Islet of Langerhans (tissue), 1 donor: ENCODE results near the gene HIP1R.

Experiments
- FAIRE-seq: peaks from one replicate; lab custom pipeline; 2011; peaks lifted over from hg19 to GRCh38; lab: Jason Lieb, UNC

The HIP1R gene

DNA sequence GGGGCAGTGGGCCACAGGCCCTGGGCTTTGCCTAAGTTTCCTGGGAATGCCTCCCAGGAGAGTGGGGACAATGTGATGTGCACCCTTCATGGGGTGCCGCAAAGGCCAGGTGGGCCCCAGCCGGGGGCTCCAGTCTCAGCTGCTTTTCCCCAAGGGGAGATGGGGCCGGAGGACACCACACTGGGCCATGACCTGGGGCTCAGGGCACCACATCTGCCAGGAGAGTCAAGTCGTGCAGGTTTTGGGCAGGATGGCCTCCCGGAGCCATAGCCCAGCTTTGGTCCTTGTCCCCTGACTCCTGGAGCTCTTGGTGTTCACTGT is 12.2 kb downstream of the HIP1R start:
- FAIRE-seq, result no peak

- no peak for FAIRE-seq
Observed at GRCh38 chr12:122847921-122848421, 12.7 kb downstream of the HIP1R start.

- FAIRE-seq, result no peak
Observed at GRCh38 chr12:122848471-122849351, 13.5 kb downstream of the HIP1R start.

- FAIRE-seq, result no peak
Observed at GRCh38 chr12:122849352-122850047, 14.2 kb downstream of the HIP1R start.

DNA sequence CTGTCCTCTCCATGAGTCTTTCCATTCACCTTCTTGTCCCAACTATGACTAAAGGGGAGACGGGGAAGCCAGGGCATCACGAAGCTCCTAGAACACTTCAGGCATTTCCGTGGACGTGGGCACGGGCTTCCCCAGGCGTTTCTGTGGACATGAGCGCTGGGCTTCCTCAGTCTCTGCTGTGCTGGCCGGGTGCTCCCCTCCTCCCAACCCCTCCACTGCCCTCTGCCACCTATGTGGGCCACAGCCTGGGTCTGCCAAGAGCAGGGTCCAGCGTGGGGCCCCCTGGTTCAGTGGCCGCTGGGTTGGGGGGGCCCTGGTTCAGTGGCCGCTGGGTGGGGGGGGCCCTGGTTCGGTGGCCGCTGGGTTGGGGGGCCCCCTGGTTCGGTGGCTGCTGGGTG is 14.8 kb downstream of the HIP1R start:
- FAIRE-seq, result no peak

GRCh38 chr12:122850695-122851350 is 15.6 kb downstream of the HIP1R start:
- no peak for FAIRE-seq

DNA sequence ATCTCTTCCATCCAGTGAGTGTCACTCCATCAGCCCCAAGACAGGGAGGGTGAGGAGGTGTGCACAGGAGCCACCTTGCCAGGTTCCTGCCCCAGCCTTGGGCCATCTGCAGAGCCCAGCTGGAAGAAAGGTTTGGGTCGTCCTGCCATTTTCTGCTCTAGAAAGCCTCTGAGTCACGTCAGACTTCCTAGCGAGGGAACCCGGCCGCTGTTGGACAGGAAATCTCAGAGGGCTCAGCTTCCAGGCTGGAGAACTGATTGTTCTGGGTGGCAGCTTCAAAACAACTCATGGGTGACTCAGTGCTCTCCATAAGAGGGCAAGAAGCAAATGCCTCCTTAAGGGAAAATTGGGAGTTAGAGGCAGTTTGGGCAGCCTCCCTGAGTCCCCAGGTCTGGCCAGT is 16.6 kb downstream of the HIP1R start:
- FAIRE-seq, result no peak

DNA sequence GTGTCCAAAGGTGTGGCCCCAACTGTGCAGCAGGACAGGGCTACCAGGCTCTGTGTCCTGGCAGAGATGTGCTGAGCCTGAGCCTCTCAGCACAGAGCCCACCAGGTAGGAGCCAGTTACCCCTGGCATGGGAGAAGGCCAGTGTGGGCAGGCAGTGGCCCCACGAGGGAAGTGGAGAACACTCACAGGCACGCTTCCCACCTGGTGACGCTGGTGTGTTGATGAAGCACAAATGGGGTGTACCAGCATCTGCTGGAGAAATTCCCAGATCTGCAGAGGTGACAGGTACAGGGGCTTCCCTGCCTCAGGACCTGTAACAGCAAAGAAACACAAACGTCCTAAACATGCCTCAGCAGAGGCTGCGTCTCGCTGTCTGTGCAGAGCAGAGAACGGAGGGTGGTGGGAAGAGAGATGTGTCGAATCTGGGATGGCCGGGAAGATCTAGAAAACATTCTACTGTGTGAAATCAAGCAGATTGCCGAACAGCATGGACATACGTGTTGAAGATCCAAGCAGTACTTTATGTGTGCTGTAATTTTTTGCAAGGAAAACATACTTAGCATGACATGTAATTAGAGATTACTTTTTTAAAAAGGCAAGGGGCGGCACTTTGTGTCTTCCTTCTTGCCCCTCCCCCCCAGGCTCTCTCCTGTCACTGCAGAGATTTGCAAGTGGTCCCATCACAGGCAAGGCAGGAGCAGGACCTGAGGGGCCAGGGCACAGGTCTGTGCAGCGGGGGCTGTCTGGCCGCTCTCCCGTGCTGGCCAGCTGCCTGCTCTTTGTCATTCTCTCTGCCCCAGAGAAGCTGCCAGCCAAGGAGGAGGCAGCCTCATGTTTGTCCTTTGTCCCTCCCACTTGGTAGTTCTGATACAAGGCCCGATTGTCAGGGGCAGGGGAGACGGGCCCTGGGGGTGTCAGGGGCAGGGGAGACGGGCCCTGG is 17.3 kb downstream of the HIP1R start:
- FAIRE-seq, result no peak

GRCh38 chr12:122853582-122854245 is 18.5 kb downstream of the HIP1R start:
- FAIRE-seq, result no peak

DNA sequence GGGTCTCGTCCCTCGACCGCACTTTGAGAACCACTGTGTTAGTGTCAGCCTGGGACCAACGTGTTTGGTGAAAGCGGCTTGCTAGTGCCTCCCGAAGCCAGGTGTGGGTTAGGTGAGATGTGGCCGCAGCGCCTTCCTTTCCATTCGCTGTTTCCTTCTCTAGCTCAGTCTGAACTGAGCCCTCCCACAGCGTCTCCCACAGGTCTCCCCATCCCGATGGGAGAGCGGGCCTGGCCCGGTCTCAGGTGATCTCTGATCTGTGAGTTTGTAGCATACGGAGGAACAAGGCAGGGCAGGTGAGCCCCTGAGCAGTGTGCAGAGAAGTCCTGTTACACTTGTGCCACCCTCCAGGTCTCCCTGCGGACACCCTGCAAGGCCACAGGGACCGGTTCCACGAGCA is 19.3 kb downstream of the HIP1R start:
- no peak for FAIRE-seq

GRCh38 chr12:122855071-122855829 is 20.0 kb downstream of the HIP1R start:
- FAIRE-seq, result no peak

DNA sequence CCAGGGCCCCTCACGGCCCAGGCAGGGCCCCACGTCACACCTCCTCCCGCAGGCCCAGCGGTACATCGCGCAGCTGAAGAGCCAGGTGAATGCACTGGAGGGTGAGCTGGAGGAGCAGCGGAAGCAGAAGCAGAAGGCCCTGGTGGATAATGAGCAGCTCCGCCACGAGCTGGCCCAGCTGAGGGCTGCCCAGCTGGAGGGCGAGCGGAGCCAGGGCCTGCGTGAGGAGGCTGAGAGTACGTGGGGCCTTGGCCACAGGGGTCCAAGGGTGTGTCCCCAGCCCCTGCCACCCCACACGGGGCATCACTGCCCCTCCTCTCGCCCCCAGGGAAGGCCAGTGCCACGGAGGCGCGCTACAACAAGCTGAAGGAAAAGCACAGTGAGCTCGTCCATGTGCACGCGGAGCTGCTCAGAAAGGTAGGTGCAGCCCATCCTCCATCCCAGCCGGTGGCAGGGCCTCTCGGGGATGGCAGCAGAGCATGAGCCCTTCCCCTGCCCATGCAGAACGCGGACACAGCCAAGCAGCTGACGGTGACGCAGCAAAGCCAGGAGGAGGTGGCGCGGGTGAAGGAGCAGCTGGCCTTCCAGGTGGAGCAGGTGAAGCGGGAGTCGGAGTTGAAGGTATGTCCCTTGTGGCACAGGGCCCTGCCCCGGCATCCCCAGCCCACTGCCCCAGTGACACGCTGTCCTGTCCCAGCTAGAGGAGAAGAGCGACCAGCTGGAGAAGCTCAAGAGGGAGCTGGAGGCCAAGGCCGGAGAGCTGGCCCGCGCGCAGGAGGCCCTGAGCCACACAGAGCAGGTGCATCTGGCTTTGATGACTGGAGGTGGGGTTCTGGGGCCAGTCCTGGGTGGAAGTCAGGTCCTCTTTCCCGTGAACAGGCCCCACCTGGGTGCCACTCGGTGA is 20.9 kb downstream of the HIP1R start:
- FAIRE-seq, result no peak

GRCh38 chr12:122856999-122857671 is 21.9 kb downstream of the HIP1R start:
- FAIRE-seq, result no peak

DNA sequence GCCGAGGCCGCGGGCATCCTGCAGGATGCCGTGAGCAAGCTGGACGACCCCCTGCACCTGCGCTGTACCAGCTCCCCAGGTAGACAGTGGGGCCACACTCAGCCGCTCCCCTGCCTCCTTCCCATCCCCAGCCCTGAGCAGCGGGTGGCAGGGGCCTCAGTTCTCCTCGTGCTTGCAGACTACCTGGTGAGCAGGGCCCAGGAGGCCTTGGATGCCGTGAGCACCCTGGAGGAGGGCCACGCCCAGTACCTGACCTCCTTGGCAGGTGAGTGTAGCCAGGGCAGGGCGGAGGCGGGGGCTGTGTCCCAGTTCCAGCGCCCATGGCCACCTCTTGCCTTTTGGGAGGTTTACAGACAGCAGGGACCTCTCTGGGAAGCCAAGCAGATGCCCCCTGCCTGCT is 22.9 kb downstream of the HIP1R start:
- no peak for FAIRE-seq

DNA sequence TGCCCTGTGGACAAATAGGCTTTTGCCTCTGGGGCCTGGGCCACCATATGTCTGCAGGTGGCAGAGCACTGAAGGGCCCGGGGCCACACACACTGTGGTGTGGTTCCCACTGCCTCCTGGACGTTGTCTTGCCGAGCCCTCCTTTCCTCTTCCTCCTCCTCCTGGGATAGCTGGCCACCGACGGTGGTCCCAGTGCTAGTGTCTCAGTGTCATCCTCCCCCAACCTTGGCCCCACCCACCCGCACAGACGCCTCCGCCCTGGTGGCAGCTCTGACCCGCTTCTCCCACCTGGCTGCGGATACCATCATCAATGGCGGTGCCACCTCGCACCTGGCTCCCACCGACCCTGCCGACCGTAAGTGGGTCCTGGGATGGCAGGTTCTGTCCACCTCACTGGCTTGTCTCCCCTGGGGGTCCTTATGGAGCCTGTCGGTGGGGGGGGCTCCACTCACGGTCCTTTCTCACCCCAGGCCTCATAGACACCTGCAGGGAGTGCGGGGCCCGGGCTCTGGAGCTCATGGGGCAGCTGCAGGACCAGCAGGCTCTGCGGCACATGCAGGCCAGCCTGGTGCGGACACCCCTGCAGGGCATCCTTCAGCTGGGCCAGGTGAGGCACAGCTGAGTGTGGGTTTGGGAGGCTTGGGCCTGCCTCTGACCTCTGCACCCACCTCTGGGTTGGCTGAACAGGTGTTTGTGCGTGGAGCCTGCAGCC is 23.5 kb downstream of the HIP1R start:
- no peak for FAIRE-seq

DNA sequence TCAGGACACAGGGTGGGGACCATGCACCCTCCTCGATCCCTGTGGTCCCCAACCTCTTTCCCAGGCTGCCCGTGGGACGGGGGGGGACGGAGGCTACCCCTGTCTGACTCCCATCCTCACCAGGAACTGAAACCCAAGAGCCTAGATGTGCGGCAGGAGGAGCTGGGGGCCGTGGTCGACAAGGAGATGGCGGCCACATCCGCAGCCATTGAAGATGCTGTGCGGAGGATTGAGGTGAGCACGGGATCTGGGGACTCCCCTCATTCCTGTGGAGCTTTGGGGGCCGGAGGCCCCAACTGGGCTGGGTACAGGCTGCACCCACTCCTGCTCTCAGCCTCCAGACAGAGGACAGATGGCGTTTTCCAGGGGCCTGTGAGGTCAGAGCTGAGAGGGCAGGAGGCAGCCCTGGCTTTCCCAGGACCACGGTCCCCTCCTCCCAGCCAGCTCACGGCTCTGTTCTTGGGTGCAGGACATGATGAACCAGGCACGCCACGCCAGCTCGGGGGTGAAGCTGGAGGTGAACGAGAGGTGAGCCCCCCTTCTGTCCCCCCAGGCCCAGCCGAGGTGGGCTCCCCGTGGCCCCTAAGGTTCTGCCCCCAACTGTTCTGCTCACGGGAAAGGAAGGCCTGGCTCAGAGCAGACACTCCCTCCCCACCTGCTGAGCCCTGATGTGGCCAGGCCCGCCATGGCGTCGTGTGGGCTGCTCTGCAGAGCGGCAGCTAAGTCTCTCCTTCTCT is 24.2 kb downstream of the HIP1R start:
- FAIRE-seq, result no peak

- no peak for FAIRE-seq
Observed at GRCh38 chr12:122860040-122860853, 25.0 kb downstream of the HIP1R start.
